ENCODE data around the gene DMD. TPM values are rescaled to one million over a fixed set of nuclear protein-coding genes. Genes with fewer than 3 reads are reported as not detected.

DMD gene
- total and polyA plus RNA-seq, 2 of the 8 experiments (the other 6 are each of a cell fraction or from before 2014, with no cell fraction given): 4.8 to 7.4 TPM

- Histone ChIP-seq H3K9ac (replicated peaks in 1 of 4; ENCODE audit: extremely low read depth in 1 of 4, low read depth in 3 of 4, low read length in 3 of 4) (no peak overlapping the region), H2BK5ac (ENCODE audit: low read depth, low read length) (no peak overlapping the region), H3K23me2 (ENCODE audit: low read depth, low read length) (no peaks in the 10 kb centered on the region), H3K4ac (replicated peaks; ENCODE audit: insufficient read length, low read depth, low read length) (no peak overlapping the region), H3K9me3 (ENCODE audit: insufficient read depth in 2 of 2, low read depth in 1 of 2, low read length in 1 of 2) (peaks cover 0 to 4% of the 10 kb centered on the region in 2 experiments; a peak in 1 of 4 replicates), H2BK20ac (ENCODE audit: low read length) (no peak overlapping the region), H3K79me1 (ENCODE audit: low read depth, low read length) (no peaks in the 10 kb centered on the region), H3K79me2 (ENCODE audit: control insufficient read depth in 1 of 2, insufficient read depth in 2 of 2, low read length in 2 of 2) (no peaks in the 10 kb centered on the region), H3K27ac (ENCODE audit: low read depth, low read length) (no peak overlapping the region), H3K4me1 (replicated peaks in 1 of 4; ENCODE audit: control insufficient read depth in 3 of 4, insufficient read depth in 4 of 4, low read length in 3 of 4) (no peaks in the 10 kb centered on the region), H3K27me3 (replicated peaks in 1 of 4; ENCODE audit: control insufficient read depth in 3 of 4, extremely low read depth in 1 of 4, insufficient read depth in 3 of 4, low read length in 3 of 4) (no peaks in the 10 kb centered on the region), H3K14ac (ENCODE audit: insufficient read length) (no peak overlapping the region), H2AK5ac (ENCODE audit: low read depth, low read length) (no peak overlapping the region), H4K5ac (ENCODE audit: insufficient read length, low read depth, low read length) (no peak overlapping the region), H2BK12ac (ENCODE audit: low read depth, low read length) (no peak overlapping the region), H2BK120ac (replicated peaks; ENCODE audit: low read depth, low read length) (no peak overlapping the region), H3K56ac (replicated peaks; ENCODE audit: insufficient read length, low read depth, low read length) (no peak overlapping the region), H3K4me2 (ENCODE audit: insufficient read depth in 1 of 2, low read depth in 2 of 2, low read length in 2 of 2) (no peak overlapping the region), H3K18ac (ENCODE audit: extremely low read depth, low read length) (no peak overlapping the region), H4K8ac (ENCODE audit: extremely low read depth, insufficient read depth, low read length) (no peak overlapping the region), H4K91ac (replicated peaks; ENCODE audit: insufficient read length, low read length) (no peak overlapping the region), H4K20me1 (replicated peaks in 1 of 2; ENCODE audit: control insufficient read depth in 1 of 2, insufficient read depth in 2 of 2, low read length in 2 of 2) (no peaks in the 10 kb centered on the region), H3K36me3 (ENCODE audit: control insufficient read depth in 2 of 4, insufficient read depth in 4 of 4, low read length in 3 of 4) (no peaks in the 10 kb centered on the region), H2BK15ac (ENCODE audit: low read length) (no peak overlapping the region), H3K4me3 (ENCODE audit: extremely low read depth in 1 of 4, insufficient read depth in 2 of 4, low read depth in 3 of 4, low read length in 4 of 4) (no peak overlapping the region), H2AFZ (ENCODE audit: low read length) (no peak overlapping the region), H3K23ac (ENCODE audit: insufficient read length) (no peak overlapping the region)
- TF ChIP-seq FOSL1 (IDR thresholded peaks at IDR 0.05; ENCODE audit: insufficient read depth, low read depth, low read length) (no peak), CHD1 (IDR thresholded peaks at IDR 0.05; ENCODE audit: low read depth, low read length) (no peak), CEBPB (IDR thresholded peaks at IDR 0.05; ENCODE audit: low read depth, low read length) (no peak), TBP (IDR thresholded peaks at IDR 0.05; ENCODE audit: low read depth, low read length) (no peak), EZH2 (IDR thresholded peaks at IDR 0.05; ENCODE audit: low read depth, low read length, severe bottlenecking) (no peak)
- TF ChIP-seq, protein P1, sequence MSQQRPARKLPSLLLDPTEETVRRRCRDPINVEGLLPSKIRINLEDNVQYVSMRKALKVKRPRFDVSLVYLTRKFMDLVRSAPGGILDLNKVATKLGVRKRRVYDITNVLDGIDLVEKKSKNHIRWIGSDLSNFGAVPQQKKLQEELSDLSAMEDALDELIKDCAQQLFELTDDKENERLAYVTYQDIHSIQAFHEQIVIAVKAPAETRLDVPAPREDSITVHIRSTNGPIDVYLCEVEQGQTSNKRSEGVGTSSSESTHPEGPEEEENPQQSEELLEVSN (IDR thresholded peaks at IDR 0.05): no peak
- ChIA-PET CTCF (ENCODE audit: partially characterized antibody) (no interaction called here), POLR2A (ENCODE audit: partially characterized antibody) (no interaction called here)
- DNase-seq (ENCODE audit: low read depth in 1 of 2, low spot score in 2 of 2) (no peak), FAIRE-seq (no peak)
- 100% methylated on average over 2 of the region's 11 CpGs; no CpG with 5 or more reads in 1 of the 2 experiments for WGBS, 2 experiments (ENCODE audit: extremely low coverage in 1 of 2, insufficient coverage in 1 of 2, insufficient read length in 1 of 2, insufficient replicate concordance in 2 of 2, low coverage in 1 of 2, low lambda C conversion rate in 2 of 2, missing lambda C conversion rate in 1 of 2)
These were observed 1740.1 kb downstream of the DMD start for GRCh38 chrX:31471229-31471628.

Measured in H1 (cell line).